GM12892 (cell line): Measurements from ENCODE around the gene ZBTB49.

ENCODE experiments used
- DNase-seq: peaks from one replicate; pipeline ENCODE4 v3.0.0; 2011; ENCODE audit not compliant: insufficient read length
- FAIRE-seq: peaks from 2 replicates; lab custom pipeline; 2011; peaks lifted over from hg19 to GRCh38; lab: Jason Lieb, UNC
- POLR2A ChIP-seq: IDR thresholded peaks from 2 replicates; pipeline ENCODE4 v1.6.1; 2011; ENCODE audit warnings: low read depth, low read length, control low read depth
- POLR2AphosphoS5 ChIP-seq: IDR thresholded peaks from 2 replicates; pipeline ENCODE4 v1.6.1; 2011; ENCODE audit warnings: low read depth, low read length, control low read depth
- TAF1 ChIP-seq: IDR thresholded peaks from 2 replicates; pipeline ENCODE4 v1.6.1; 2011; ENCODE audit warnings: low read depth, mild to moderate bottlenecking, control low read depth, low read length, borderline replicate concordance

ZBTB49 gene

GRCh38 chr4:4260185-4260751 lies 29.8 kb upstream of the ZBTB49 start:
- no peak for TF ChIP-seq POLR2A
- TF ChIP-seq TAF1 = no peak
- TF ChIP-seq POLR2AphosphoS5 = no peak
- DNase-seq = no peak
- FAIRE-seq = no peak

- FAIRE-seq (no peak), DNase-seq (no peak)
- no peak for TF ChIP-seq POLR2A
- TF ChIP-seq POLR2AphosphoS5 = no peak
- no peak for TF ChIP-seq TAF1
These were observed 22.1 kb upstream of the ZBTB49 start for GRCh38 chr4:4267981-4268380.

GRCh38 chr4:4268776-4269175 lies 21.3 kb upstream of the ZBTB49 start:
- no peak for FAIRE-seq

GRCh38 chr4:4269331-4269731 lies 20.7 kb upstream of the ZBTB49 start:
- DNase-seq (no peak), FAIRE-seq (no peak)
- TF ChIP-seq POLR2AphosphoS5 = no peak
- TF ChIP-seq TAF1 = no peak
- TF ChIP-seq POLR2A = no peak

More at GRCh38 chr4:4268776-4269175, 21.3 kb upstream of the ZBTB49 start:
- no peak for TF ChIP-seq TAF1
- no peak for TF ChIP-seq POLR2A
- DNase-seq = no peak

GRCh38 chr4:4269856-4270255 lies 20.2 kb upstream of the ZBTB49 start:
- FAIRE-seq = no peak
- TF ChIP-seq POLR2AphosphoS5 (no peak), TAF1 (no peak), POLR2A (no peak)
- DNase-seq = no peak

GRCh38 chr4:4270529-4270928 lies 19.5 kb upstream of the ZBTB49 start:
- TF ChIP-seq TAF1 = no peak
- TF ChIP-seq POLR2AphosphoS5 = no peak
- no peak for TF ChIP-seq POLR2A
- no peak for FAIRE-seq
- DNase-seq = no peak

GRCh38 chr4:4271912-4272311 lies 18.1 kb upstream of the ZBTB49 start:
- DNase-seq = no peak
- no peak for TF ChIP-seq POLR2A
- no peak for TF ChIP-seq POLR2AphosphoS5
- TF ChIP-seq TAF1 = no peak
- no peak for FAIRE-seq

- DNase-seq (no peak), FAIRE-seq (no peak)
- TF ChIP-seq POLR2A = no peak
- TF ChIP-seq POLR2AphosphoS5 = no peak
- no peak for TF ChIP-seq TAF1
These were observed 15.8 kb upstream of the ZBTB49 start for GRCh38 chr4:4274226-4274625.

- TF ChIP-seq POLR2AphosphoS5 (no peak), TAF1 (no peak), POLR2A (no peak)
- FAIRE-seq (no peak), DNase-seq (no peak)
These were observed 12.5 kb upstream of the ZBTB49 start for GRCh38 chr4:4277531-4277930.

GRCh38 chr4:4281787-4282186 lies 8.3 kb upstream of the ZBTB49 start:
- TF ChIP-seq POLR2A (no peak), TAF1 (no peak), POLR2AphosphoS5 (no peak)
- DNase-seq = no peak
- FAIRE-seq = no peak

- no peak for FAIRE-seq
- no peak for TF ChIP-seq POLR2AphosphoS5
- no peak for TF ChIP-seq POLR2A
- TF ChIP-seq TAF1 = no peak
- DNase-seq = no peak
These were observed 5.0 kb upstream of the ZBTB49 start for GRCh38 chr4:4284827-4285618.

GRCh38 chr4:4288098-4288497 lies 2.0 kb upstream of the ZBTB49 start:
- no peak for TF ChIP-seq TAF1
- no peak for TF ChIP-seq POLR2AphosphoS5
- TF ChIP-seq POLR2A = no peak
- no peak for FAIRE-seq
- no peak for DNase-seq
